Measurements from ENCODE around the gene SENP6.
"Not testable (repeated sequence)": the region's sequence is repeated elsewhere in the genome, so short reads cannot be mapped to it uniquely, and the experiment has no call there.

Gene SENP6, protein sequence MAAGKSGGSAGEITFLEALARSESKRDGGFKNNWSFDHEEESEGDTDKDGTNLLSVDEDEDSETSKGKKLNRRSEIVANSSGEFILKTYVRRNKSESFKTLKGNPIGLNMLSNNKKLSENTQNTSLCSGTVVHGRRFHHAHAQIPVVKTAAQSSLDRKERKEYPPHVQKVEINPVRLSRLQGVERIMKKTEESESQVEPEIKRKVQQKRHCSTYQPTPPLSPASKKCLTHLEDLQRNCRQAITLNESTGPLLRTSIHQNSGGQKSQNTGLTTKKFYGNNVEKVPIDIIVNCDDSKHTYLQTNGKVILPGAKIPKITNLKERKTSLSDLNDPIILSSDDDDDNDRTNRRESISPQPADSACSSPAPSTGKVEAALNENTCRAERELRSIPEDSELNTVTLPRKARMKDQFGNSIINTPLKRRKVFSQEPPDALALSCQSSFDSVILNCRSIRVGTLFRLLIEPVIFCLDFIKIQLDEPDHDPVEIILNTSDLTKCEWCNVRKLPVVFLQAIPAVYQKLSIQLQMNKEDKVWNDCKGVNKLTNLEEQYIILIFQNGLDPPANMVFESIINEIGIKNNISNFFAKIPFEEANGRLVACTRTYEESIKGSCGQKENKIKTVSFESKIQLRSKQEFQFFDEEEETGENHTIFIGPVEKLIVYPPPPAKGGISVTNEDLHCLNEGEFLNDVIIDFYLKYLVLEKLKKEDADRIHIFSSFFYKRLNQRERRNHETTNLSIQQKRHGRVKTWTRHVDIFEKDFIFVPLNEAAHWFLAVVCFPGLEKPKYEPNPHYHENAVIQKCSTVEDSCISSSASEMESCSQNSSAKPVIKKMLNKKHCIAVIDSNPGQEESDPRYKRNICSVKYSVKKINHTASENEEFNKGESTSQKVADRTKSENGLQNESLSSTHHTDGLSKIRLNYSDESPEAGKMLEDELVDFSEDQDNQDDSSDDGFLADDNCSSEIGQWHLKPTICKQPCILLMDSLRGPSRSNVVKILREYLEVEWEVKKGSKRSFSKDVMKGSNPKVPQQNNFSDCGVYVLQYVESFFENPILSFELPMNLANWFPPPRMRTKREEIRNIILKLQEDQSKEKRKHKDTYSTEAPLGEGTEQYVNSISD

DNA sequence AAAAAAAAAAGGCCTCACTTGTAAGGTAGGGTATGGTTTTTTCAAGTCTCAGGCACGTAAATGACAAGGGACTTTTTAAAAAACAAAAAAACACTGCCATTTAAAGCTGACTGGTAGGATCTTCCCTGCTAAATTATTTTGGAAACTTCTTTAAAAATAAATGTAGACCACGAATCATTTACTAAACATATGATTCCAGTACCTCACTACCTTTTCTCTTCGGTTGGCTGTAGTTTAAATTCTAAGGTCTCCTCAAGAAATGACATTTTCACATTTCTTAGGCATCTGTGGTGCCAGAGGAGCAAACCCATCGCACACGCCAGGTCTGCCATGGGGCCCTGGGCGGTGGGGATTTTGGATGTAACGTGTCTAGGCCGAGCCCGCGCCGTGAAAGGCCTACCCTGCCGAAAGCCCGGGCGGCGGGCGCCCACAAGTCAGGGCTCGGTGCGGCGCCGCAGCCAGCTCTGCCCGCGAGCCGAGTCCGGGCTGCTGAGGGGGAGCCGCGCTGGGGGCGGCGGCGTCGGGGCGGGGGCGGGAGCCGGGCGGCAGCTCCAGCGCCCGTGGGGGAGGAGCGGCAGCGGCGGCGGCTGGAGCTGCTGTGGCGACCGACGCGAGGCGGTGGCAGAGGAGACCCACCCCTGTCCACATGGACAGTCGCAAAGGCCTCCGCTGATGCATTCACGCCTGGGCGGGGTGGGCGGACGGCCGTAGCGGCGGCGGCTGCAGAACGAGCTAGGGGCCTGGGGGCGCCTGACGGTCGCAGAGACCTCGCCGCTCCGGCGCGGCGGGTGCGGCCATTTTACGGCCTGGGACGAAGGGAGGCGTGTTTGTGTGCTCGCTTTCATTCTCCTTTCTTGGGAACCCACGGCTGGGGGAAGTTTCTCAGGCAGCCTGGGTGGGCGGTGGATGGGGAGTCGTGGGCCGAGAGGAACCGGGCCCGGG lies at the start of gene SENP6:
Gene SENP6, plus strand, starts transcription at position 577 of the 942 bp plus-strand sequence. CDS start 645 bp downstream, outside the sequence.
- peak; percentile 84 for DNase-seq

GRCh38 chr6:75556240-75556639 lies 45.4 kb upstream of the SENP6 start:
- DNase-seq, result no peak

DNA sequence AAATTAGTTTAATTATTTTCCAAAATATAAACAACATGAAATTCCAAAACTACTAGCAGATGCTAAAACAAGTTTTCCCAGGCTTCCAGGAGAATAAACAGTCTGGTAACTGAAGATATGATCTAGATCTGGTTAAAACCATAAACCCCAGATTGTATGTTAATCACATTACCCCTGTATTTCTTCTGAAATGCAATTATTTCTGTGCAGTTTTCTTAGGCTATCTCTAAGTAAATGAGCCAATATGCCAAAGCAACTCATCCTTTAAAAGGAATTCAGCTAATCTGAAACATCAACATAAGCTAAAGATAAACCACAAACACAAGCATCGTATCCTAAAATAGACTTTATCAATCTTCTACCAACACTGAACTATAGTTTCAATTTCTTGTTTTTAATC lies 44.6 kb upstream of the SENP6 start:
- DNase-seq, result no peak

- DNase-seq, result peak; percentile 57
Measured at GRCh38 chr6:75563032-75563431, 38.6 kb upstream of the SENP6 start.

DNA sequence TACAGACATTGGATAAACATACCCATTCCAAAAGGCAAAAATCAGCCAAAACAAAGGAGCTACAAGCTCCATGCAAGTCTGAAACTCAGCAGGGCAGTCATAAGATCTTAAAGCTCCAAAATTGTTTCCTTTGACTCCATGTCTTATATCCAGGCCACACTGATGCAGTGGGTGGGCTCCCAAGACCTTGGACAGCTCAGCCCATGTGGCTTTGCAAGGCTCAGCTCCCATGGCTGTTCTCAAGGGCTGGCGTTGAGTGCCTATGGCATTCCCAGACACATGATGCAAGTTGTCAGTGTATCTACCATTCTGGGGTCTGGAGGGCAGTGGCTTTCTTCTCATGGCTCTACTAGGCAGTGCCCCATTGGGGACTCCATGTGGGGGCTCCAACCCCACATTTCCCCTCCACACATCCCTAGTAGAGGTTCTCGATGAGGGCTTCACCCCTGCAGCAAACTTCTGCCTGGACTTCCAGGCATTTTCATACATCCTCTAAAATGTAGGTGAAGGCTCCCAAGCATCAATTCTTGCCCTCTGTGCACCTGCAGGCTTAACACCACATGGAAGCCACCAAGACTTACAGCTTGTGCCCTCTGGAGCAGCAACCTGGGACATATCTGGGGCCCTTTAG lies 35.4 kb upstream of the SENP6 start:
- DNase-seq, result no peak

DNA sequence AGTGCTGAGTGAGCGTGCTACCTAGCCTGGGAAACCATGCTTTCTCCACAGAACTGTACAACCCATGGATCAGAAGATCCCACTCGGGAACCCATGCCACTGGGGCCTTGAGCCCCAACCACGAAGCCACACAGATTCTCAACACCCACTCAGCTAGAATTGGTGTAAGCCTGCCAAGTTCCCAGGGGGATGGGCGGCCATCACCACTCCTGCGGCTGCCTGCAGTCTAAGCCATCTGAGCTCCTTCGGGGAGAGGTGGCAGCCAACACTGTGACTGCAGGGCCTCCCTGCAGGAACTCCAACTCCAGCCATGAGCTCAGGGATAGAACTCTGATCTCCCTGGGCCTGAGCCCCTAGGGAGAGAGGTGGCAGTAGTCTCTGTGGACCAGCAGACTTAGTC lies 33.6 kb upstream of the SENP6 start:
- no peak for DNase-seq

DNA sequence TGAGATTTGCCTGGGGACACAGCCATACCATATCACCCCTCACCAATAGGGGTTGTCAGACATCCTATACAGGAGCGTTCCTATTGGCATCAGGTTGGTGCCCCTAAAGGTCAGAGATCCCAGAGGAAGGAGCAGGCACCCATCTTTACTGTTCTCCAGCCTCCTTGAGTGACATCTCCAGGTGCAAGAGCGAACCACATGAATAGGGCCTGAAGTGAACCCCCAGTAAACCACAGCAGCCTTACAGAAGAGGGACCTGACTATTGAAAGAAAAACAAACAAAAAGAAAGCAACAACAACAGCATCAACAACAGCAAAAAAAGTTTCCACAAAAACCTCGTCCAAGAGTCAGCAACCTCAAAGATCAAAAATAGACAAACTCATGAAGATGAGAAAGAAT lies 32.7 kb upstream of the SENP6 start:
- DNase-seq, result no peak

DNA sequence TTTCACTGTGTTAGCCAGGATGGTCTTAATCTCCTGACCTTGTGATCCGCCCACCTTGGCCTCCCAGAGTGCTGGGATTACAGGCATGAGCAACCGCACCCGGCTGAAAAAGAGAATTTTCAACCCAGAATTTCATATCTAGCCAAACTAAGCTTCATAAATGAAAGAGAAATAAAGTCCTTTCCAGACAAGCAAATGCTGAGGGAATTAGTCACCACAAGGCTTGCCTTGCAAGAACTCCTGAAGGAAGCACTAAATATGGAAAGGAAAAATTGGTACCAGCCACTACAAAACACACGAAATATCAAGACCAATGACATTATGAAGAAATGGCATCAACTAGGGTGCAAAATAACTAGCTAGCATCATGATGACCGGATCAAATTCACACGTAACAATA lies 31.0 kb upstream of the SENP6 start:
- not testable (repeated sequence) for DNase-seq

DNA sequence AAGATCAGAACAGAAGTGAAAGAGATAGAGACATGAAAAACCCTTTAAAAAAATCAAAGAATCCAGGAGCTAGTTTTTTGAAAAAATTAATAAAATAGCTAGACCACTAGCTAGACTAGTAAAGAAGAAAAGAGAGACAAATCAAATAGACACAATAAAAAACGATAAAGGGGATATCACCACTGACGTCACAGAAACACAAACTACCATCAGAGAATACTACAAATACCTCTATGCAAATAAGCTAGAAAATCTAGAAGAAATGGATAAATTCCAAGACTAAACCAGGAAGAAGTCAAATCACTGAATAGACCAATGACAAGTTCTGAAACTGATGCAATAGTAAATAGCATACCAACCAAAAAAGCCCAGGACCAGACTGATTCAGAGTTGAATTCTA lies 29.6 kb upstream of the SENP6 start:
- DNase-seq, result no peak

- DNase-seq, result no peak
Measured at GRCh38 chr6:75579951-75580350, 21.7 kb upstream of the SENP6 start.

- no peak for DNase-seq
Measured at GRCh38 chr6:75581231-75581630, 20.4 kb upstream of the SENP6 start.

DNA sequence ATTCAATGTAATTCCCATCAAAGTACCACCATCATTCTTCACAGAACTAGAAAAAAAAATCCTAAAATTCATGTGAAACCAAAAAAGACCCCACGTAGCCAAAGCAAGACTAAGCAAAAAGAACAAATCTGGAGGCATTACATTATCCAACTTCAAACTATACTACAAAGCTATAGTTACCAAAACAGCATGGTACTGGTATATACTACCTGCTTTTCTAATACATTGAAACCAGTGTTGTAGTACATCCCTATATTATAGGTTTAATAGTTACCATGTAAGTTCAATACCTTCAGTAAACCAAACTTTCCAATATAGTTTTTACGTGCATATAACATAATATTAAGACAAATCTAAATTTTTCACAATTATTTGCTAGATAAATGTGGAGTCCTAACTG lies 17.1 kb upstream of the SENP6 start:
- DNase-seq, result not testable (repeated sequence)

- DNase-seq, result no peak
Measured at GRCh38 chr6:75588948-75589347, 12.7 kb upstream of the SENP6 start.

GRCh38 chr6:75590370-75590769 lies 11.3 kb upstream of the SENP6 start:
- no peak for DNase-seq

DNA sequence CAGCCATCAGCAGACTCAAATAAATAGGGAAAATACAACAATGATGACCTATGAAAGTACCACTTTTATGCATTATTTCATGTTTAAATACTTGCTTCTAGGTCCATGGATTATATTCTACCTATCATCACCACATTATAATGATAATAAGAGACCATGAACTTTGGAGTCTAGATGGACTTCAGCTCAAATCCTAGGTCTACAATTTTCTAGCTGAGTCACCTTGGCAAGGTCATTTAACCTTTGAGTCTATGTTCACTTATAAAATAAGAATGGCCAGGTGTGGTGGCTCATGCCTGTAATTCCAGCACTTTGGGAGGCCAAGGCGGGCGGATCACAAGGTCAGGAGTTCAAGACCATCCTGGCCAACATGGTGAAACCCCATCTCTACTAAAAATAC lies 5.3 kb upstream of the SENP6 start:
- DNase-seq, result not testable (repeated sequence)

DNA sequence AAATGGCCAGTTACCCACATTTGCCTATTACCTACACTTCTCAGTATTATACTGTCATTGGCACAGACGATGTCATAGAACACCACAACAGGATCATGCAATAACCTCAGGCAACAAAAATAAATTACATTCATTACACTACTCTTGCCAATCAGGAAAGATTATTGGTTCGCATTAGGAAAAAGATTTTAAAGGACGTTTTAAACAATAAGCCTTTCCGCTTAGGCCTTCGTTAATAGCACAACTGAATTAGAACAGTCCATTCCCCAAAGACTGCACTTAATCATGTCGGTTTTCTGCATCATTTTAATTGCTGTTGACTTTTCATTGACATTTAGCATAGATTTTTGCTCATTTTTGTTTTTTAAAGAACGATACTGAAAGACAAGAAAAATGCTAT lies 912 bp upstream of the SENP6 start:
- peak; percentile 31 for DNase-seq

DNA sequence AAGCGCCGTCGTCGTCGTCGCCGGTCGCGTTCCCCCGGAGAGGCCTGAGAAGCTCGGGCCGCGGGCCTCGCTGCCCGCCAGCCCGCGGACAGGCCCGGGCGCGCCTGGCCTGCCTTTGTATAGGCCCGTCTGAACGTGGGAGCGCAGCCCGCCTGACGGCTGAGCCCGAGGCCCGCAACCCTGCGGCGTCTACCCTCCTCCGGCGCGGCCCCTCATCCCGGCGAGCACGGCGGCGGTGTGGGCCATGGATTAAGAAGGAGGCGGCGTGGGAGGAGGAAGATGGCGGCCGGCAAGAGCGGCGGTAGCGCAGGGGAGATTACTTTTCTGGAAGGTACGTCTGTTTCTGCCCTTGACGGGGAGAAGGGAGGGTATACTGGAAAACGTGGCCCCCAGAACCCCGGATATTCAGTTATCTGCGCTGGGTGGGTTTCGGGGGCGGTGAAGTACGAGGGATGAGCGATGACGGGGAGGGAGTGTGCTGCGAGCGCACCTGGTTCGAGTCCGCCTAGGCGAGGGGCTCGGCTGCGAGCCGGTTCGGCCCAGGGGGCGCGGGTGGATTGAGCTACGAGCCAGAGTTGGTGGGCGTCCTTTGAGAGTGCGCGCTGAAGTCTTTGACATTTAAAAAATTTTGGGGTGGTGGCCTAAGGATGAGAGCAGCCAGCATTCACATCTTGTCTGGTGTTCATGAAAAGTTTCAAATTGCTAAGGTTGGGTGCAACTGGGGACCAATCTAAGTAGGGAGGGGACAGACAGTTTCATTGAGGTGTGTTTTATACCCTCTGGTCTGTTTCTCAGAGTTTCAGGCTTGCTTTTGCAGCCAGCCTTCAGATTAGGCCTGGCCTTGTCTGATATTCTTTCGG lies 796 bp downstream of the SENP6 start:
- peak; percentile 54 for DNase-seq

DNA sequence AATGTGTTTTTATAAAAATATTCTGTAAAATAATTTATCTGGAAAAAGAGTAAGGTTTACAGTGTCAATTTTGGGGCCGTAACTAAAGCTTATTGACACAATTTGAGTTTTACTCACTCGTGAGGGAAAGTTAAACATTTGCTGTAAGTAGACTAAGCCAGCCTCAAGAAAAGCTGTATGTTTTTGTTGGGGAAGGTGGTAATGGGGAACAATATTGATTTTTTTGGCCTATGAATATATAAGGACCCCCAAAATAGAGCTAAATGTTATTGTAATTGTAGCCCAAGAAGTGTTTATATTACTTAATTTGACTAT lies 1.4 kb downstream of the SENP6 start:
- no peak for DNase-seq

- DNase-seq, result no peak
Measured at GRCh38 chr6:75604294-75604693, 2.6 kb downstream of the SENP6 start.

DNA sequence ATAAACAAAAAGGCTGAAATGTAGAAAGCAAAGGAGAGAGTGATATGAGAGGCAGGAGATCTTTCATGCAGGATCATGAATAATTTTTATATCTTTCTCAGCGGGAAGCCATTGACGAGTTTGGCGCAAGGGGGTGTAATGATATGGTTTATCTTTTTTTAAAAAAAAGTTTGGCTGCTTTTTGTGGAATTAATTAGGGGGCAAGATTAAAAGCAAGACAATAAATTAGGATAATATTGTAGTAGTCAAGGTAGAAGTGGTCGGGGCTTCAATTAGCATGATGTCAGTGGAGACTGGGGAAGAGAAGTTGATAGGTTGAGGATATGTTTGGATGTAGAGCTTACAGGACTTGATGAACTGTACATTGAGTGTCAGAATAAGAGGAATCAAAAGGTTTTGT lies 4.0 kb downstream of the SENP6 start:
- DNase-seq, result no peak

DNA sequence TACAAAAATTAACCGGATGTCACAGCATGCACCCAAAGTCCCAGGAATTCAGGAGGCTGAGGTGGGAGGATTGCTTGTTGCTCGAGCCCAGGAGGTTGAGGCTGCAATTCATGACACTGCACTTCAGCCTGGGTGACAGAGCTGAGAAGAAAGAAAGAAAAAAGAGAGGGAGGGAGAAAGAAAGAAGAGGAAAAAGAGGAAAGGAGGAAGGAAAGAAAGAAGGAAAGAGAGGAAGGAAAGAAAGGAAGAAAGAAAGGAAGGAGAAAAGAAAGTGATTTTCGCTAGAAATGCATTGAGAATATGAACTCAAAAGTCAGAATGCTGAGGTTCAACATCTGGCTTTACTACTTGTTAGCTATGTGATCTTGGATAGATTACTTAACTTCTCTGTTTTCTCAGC lies 6.6 kb downstream of the SENP6 start:
- no peak for DNase-seq
